GM12878 (cell line): ENCODE results near the gene MAPKBP1. TPM values are rescaled to one million over a fixed set of nuclear protein-coding genes. Genes with fewer than 3 reads are reported as not detected.

Experiments
- ATAC-seq: fragments of 200-7000 bp; cut with Tn5 transposase; 3 replicates; pipeline ENCODE4 v1.9.1; 2020; ENCODE audit warnings: mild to moderate bottlenecking, moderate library complexity
- BruUV-seq: library from RNA; stranded (reverse); fragments of 400-500 nt; replicated peaks from 2 replicates; lab custom pipeline; 2021; lab: Mats Ljungman, UMichigan
- CTCF ChIA-PET: fragments of 300-600 bp; sonication (Branson Sonifier 250); formaldehyde crosslinking; extraction: SDS; loops from one replicate; lab custom pipeline; 2021; ENCODE audit warnings: inconsistent platforms; lab: Yijun Ruan, JAX
- POLR2A ChIA-PET: fragments of 350-600 bp; formaldehyde crosslinking; extraction: SDS; loops from one replicate; lab custom pipeline; 2021; ENCODE audit warnings: inconsistent platforms; lab: Charles Lee
- RAD21 ChIA-PET: fragments of 300-600 bp; sonication (Branson Sonifier 250); formaldehyde crosslinking; loops from one replicate; lab custom pipeline; 2023; ENCODE audit warnings: antibody characterized with exemption; ENCODE audit not compliant: unreplicated experiment; lab: Charles Lee
- SMC1A ChIA-PET: fragments of 300-600 bp; sonication (Branson Sonifier 250); formaldehyde crosslinking; loops from one replicate; lab custom pipeline; 2023; ENCODE audit not compliant: unreplicated experiment, uncharacterized antibody; lab: Charles Lee
- DNase-seq: peaks from one replicate; pipeline ENCODE4 v3.0.0-alpha.2; 2011; ENCODE audit warnings: low read depth, low spot score
- FAIRE-seq: peaks from 3 replicates; lab custom pipeline; 2011; peaks lifted over from hg19 to GRCh38; lab: Jason Lieb, UNC
- H2AFZ ChIP-seq: 2 replicates; pipeline ENCODE4 v1.6.0; 2011; ENCODE audit warnings: low read depth, low read length, control low read depth; ENCODE audit not compliant: control insufficient read depth
- H3K27ac ChIP-seq: 2 replicates; pipeline ENCODE4 v1.5.1; 2011; ENCODE audit warnings: control low read depth; ENCODE audit not compliant: control insufficient read depth, insufficient read depth
- H3K27me3 ChIP-seq, 2 experiments: replicated peaks in 1 of 2; 2 replicates each; pipeline versions ENCODE4 v1.6.0 to v1.6.1; 2011; ENCODE audit warnings: low read length in 1 of 2; ENCODE audit not compliant: control insufficient read depth in 2 of 2, insufficient read depth in 2 of 2
- H3K36me3 ChIP-seq, 2 experiments: 2 replicates each; pipeline ENCODE4 v1.5.1; 2011; ENCODE audit warnings: low read length in 1 of 2; ENCODE audit not compliant: control insufficient read depth in 2 of 2, insufficient read depth in 2 of 2
- H3K4me1 ChIP-seq: 2 replicates; pipeline ENCODE4 v1.6.1; 2011; ENCODE audit warnings: mild to moderate bottlenecking, low read length, moderate library complexity, mixed read lengths; ENCODE audit not compliant: control insufficient read depth, insufficient read depth
- H3K4me2 ChIP-seq: 2 replicates; pipeline ENCODE4 v1.6.0; 2011; ENCODE audit warnings: control low read depth; ENCODE audit not compliant: control insufficient read depth, insufficient read depth
- H3K4me3 ChIP-seq: fragments of 200-600 bp; sonication (generic); 2 replicates; pipeline ENCODE4 v1.5.1; 2016
- H3K79me2 ChIP-seq: 2 replicates; pipeline ENCODE4 v1.6.0; 2011; ENCODE audit warnings: low read length; ENCODE audit not compliant: control insufficient read depth, insufficient read depth
- H3K9ac ChIP-seq: 2 replicates; pipeline ENCODE4 v1.8.0; 2011; ENCODE audit warnings: low read length, control low read depth, mixed read lengths; ENCODE audit not compliant: control insufficient read depth, insufficient read depth
- H3K9me3 ChIP-seq: replicated peaks from 3 replicates; pipeline ENCODE4 v1.5.1; 2011; ENCODE audit warnings: mild to moderate bottlenecking, low read length; ENCODE audit not compliant: control insufficient read depth, insufficient read depth
- H4K20me1 ChIP-seq: 2 replicates; pipeline ENCODE4 v1.6.0; 2011; ENCODE audit not compliant: control insufficient read depth, insufficient read depth
- ATF2 ChIP-seq: IDR thresholded peaks from 2 replicates; pipeline ENCODE4 v1.6.1; 2012; ENCODE audit warnings: low read length, inconsistent platforms
- CTCF ChIP-seq, 3 experiments: IDR thresholded peaks in 2 of 3; conservative IDR thresholded peaks in 1 of 3; 2 replicates each; pipeline ENCODE4 v1.5.1; 2011; ENCODE audit warnings: low read depth in 3 of 3, low read length in 3 of 3, mild to moderate bottlenecking in 3 of 3, control low read depth in 2 of 3, moderate library complexity in 2 of 3, inconsistent platforms in 1 of 3, mixed read lengths in 1 of 3; ENCODE audit not compliant: control insufficient read depth in 2 of 3, insufficient read depth in 1 of 3; ENCODE audit errors: extremely low read depth in 1 of 3
- FOS ChIP-seq: IDR thresholded peaks from 3 replicates; pipeline ENCODE4 v1.6.1; 2011; ENCODE audit warnings: borderline replicate concordance; ENCODE audit not compliant: insufficient read length; ENCODE audit errors: extremely low read depth
- HDGF ChIP-seq: fragments of 450-650 bp; IDR thresholded peaks from 2 replicates; pipeline ENCODE4 v1.6.1; 2016; ENCODE audit warnings: antibody characterized with exemption
- KAT2A ChIP-seq: conservative IDR thresholded peaks from 2 replicates; pipeline ENCODE4 v1.6.1; 2011; ENCODE audit warnings: low read depth, low read length; ENCODE audit not compliant: control insufficient read depth
- KLF5 ChIP-seq: fragments of 450-650 bp; IDR thresholded peaks from 2 replicates; pipeline ENCODE4 v1.6.1; 2014; ENCODE audit warnings: mild to moderate bottlenecking; ENCODE audit not compliant: partially characterized antibody
- NR2C1 ChIP-seq: fragments of 450-650 bp; IDR thresholded peaks from 2 replicates; pipeline ENCODE4 v1.6.1; 2017; ENCODE audit warnings: antibody characterized with exemption, mild to moderate bottlenecking, moderate library complexity
- POLR2A ChIP-seq: IDR thresholded peaks from 2 replicates; pipeline ENCODE4 v1.6.1; 2011; ENCODE audit warnings: low read depth, mild to moderate bottlenecking, low read length
- RAD51 ChIP-seq: fragments of 450-650 bp; IDR thresholded peaks from 2 replicates; pipeline ENCODE4 v1.6.1; 2016; ENCODE audit warnings: moderate library complexity, mild to moderate bottlenecking, inconsistent platforms
- REST ChIP-seq: IDR thresholded peaks from 2 replicates; pipeline ENCODE4 v1.6.1; 2012; ENCODE audit warnings: mild to moderate bottlenecking, low read depth, low read length
- SPI1 ChIP-seq: IDR thresholded peaks from 2 replicates; pipeline ENCODE4 v1.6.1; 2011; ENCODE audit warnings: low read depth, mild to moderate bottlenecking, low read length, moderate library complexity, borderline replicate concordance; ENCODE audit not compliant: insufficient read depth
- SREBF1 ChIP-seq: IDR thresholded peaks from 2 replicates; pipeline ENCODE4 v1.6.1; 2012; ENCODE audit warnings: mild to moderate bottlenecking, low read length
- SREBF2 ChIP-seq: IDR thresholded peaks from 2 replicates; pipeline ENCODE4 v1.6.1; 2012; ENCODE audit warnings: mild to moderate bottlenecking, low read length
- TBL1XR1 ChIP-seq: IDR thresholded peaks from 2 replicates; pipeline ENCODE4 v1.6.1; 2012; ENCODE audit warnings: low read depth, low read length, improper control_type of control experiment
- TCF7 ChIP-seq: IDR thresholded peaks from 2 replicates; pipeline ENCODE4 v1.6.1; 2014; ENCODE audit warnings: antibody characterized with exemption, borderline replicate concordance
- WGBS: methylation state at CpG from one replicate; pipeline ENCODE4 v1.1.6; 2016; ENCODE audit warnings: low lambda C conversion rate; ENCODE audit not compliant: insufficient replicate concordance, insufficient coverage; ENCODE audit errors: missing lambda C conversion rate; 5-methylcytosine and 5-hydroxymethylcytosine counted together
- in situ Hi-C: fragments of 300-500 bp; cut with MboI; formaldehyde crosslinking; loops from 9 replicates; pipeline ENCODE4 v1.14.3; 2018; ENCODE audit warnings: mixed read lengths
- intact Hi-C: fragments of 100-400 bp; cut with micrococcal nuclease; formaldehyde crosslinking; loops from one replicate; pipeline ENCODE4 v1.14.2; 2022; ENCODE audit not compliant: unreplicated experiment
- polyA plus RNA-seq, 11 experiments: library from polyadenylated mRNA; depleted of rRNA in 4 of 11; unstranded in 6 of 11; stranded (reverse) in 5 of 11; fragments of >200 nt; fragmentation: Nextera tagmentation in 4 of 11; fragmentation: Illumina TruSeq in 1 of 11; extraction: Ambion mirVana in 4 of 11; extraction: Trizol in 1 of 11; gene quantifications; 1 replicate in 1 of 11; 2 replicates in 10 of 11; pipeline versions ENCODE4 v1.2.1 to v1.2.3, GENCODE V29; 2011 to 2016; ENCODE audit warnings: inconsistent platforms in 2 of 11, missing spikeins in 2 of 11, low read depth in 1 of 11
- total RNA-seq, 4 experiments: library from RNA; depleted of rRNA in 3 of 4; stranded (reverse); fragments of >200 nt in 3 of 4; fragmentation: Illumina TruSeq in 1 of 4; extraction: Trizol in 1 of 4; gene quantifications; 2 replicates each; pipeline versions ENCODE4 v1.2.1 to v1.2.3, GENCODE V29; 2013 to 2021

The MAPKBP1 gene
- total and polyA plus RNA-seq, 10 of the 15 experiments (the other 5 are each of a cell fraction or from before 2014, with no cell fraction given): 0.44 to 19.0 (median 7.3) TPM

GRCh38 chr15:41860049-41860828 lies 86.0 kb downstream of the MAPKBP1 start:
- RAD21 ChIA-PET: no interaction called here
- in situ Hi-C loops (no loop called here), intact Hi-C loops (no loop called here)
- Histone ChIP-seq H4K20me1 (no peaks in the 10 kb centered on the region), H3K27me3 (no peaks in the 10 kb centered on the region; a peak in 1 of 4 replicates), H3K4me1 (no peaks in the 10 kb centered on the region), H3K36me3 (no peaks in the 10 kb centered on the region), H3K79me2 (no peaks in the 10 kb centered on the region), H3K4me2 (no peak overlapping the region), H3K4me3 (no peak overlapping the region), H3K27ac (no peak overlapping the region), H2AFZ (no peak overlapping the region), H3K9ac (no peak overlapping the region), H3K9me3 (no peaks in the 10 kb centered on the region)
- FAIRE-seq (peak; percentile 64), ATAC-seq (peak; percentile 35), DNase-seq (no peak)
- SMC1A ChIA-PET: no interaction called here
- BruUV-seq: no TSS peak
- 19% methylated on average over 15 of the region's 15 CpGs for WGBS
- CTCF ChIA-PET: interaction anchor here (1.0 kb wide), 1 partner anchor 45 kb away, joined by 3 read pairs; no protein-coding TSS in a partner anchor
- POLR2A ChIA-PET: no interaction called here
- TF ChIP-seq KAT2A: no peak
- no peak for TF ChIP-seq TCF7
- no peak for TF ChIP-seq HDGF
- no peak for TF ChIP-seq RAD51
- no peak for TF ChIP-seq ATF2
- no peak for TF ChIP-seq REST
- no peak for TF ChIP-seq TBL1XR1
- peak; percentile 16; the same call in 1 of the 2 replicates for TF ChIP-seq SPI1
- 0 out of 6 replicates have a peak, but pooled peaks of 1 of the 3 experiments have one; percentile 1 for TF ChIP-seq CTCF (IDR thresholded peaks at IDR 0.05 in 2 of 3, conservative IDR thresholded peaks at IDR 0.05 in 1 of 3; ENCODE audit: control insufficient read depth in 2 of 3, extremely low read depth in 1 of 3, insufficient read depth in 1 of 3, low read depth in 3 of 3, low read length in 3 of 3)
- 0 out of 2 replicates have a peak, but pooled peaks have one; percentile 12 for TF ChIP-seq NR2C1
- TF ChIP-seq POLR2A: no peak
- no peak for TF ChIP-seq SREBF2
- no peak for TF ChIP-seq SREBF1
- TF ChIP-seq KLF5: no peak
- TF ChIP-seq FOS: no peak
